Measurements from ENCODE around the gene EHMT2. TPM values are rescaled to one million over a fixed set of nuclear protein-coding genes. Genes with fewer than 3 reads are reported as not detected.
"Not testable (repeated sequence)": the region's sequence is repeated elsewhere in the genome, so short reads cannot be mapped to it uniquely, and the experiment has no call there.

Gene EHMT2
- total RNA-seq, 1 donor from 2014 or later = 39.5 TPM

DNA sequence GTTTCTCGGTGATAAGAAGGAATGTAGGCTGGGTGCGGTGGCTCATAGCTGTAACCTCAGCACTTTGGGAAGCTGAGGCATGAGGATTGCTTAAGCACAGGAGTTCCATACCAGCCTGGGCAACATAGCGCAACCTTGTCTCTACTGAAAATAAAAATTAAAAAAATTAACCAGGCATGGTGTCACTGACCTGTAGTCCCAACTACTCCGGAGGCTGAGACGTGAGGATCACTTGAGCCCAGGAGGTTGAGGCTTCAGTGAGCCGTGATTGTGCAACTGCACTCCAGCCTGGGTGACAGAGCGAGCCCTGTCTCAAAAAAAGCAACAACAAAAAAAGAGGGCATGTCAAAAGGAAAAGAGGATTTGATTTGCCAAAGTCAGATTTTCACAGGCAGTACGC is 38.8 kb downstream of the EHMT2 start:
- H3K9me3 ChIP-seq = no peaks in the 10 kb centered on the region
- intact Hi-C loops (cut with DNase I) = no loop called here
- TF ChIP-seq, protein P1, sequence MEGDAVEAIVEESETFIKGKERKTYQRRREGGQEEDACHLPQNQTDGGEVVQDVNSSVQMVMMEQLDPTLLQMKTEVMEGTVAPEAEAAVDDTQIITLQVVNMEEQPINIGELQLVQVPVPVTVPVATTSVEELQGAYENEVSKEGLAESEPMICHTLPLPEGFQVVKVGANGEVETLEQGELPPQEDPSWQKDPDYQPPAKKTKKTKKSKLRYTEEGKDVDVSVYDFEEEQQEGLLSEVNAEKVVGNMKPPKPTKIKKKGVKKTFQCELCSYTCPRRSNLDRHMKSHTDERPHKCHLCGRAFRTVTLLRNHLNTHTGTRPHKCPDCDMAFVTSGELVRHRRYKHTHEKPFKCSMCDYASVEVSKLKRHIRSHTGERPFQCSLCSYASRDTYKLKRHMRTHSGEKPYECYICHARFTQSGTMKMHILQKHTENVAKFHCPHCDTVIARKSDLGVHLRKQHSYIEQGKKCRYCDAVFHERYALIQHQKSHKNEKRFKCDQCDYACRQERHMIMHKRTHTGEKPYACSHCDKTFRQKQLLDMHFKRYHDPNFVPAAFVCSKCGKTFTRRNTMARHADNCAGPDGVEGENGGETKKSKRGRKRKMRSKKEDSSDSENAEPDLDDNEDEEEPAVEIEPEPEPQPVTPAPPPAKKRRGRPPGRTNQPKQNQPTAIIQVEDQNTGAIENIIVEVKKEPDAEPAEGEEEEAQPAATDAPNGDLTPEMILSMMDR (IDR thresholded peaks at IDR 0.05) = no peak
- H3K4me1 ChIP-seq = peaks cover 0 to 13% of the 10 kb centered on the region in 2 donors
- DNase-seq (ENCODE audit: low spot score in 2 of 2) = no peak
- H3K36me3 ChIP-seq = peaks cover 14 to 37% of the 10 kb centered on the region in 2 donors
- H3K27me3 ChIP-seq = no peaks in the 10 kb centered on the region
- no peak overlapping the region for H3K27ac ChIP-seq
- H3K4me3 ChIP-seq = no peak overlapping the region

DNA sequence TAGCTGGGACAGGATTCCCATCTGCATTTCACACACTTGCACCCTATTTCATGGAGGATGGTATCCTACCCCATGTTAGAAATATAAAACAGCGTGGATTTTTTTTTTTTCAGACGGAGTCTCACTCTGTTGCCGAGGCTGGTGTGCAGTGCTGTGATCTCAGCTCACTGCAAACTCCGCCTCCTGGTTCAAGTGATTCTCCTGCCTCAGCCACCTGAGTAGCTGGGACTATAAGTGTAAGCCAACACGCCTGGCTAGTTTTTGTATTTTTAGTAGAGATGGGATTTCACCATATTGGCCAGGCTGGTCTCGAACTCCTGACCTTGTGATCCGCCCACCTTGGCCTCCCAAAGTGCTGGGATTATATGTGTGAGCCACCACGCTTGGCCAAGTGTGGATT is 39.7 kb downstream of the EHMT2 start:
- peaks cover 14 to 37% of the 10 kb centered on the region in 2 donors for H3K36me3 ChIP-seq
- H3K4me3 ChIP-seq; H3K4me1 ChIP-seq; H3K9me3 ChIP-seq; intact Hi-C loops (cut with DNase I); H3K27ac ChIP-seq; DNase-seq (ENCODE audit: low spot score in 2 of 2); H3K27me3 ChIP-seq: not testable (repeated sequence)

DNA sequence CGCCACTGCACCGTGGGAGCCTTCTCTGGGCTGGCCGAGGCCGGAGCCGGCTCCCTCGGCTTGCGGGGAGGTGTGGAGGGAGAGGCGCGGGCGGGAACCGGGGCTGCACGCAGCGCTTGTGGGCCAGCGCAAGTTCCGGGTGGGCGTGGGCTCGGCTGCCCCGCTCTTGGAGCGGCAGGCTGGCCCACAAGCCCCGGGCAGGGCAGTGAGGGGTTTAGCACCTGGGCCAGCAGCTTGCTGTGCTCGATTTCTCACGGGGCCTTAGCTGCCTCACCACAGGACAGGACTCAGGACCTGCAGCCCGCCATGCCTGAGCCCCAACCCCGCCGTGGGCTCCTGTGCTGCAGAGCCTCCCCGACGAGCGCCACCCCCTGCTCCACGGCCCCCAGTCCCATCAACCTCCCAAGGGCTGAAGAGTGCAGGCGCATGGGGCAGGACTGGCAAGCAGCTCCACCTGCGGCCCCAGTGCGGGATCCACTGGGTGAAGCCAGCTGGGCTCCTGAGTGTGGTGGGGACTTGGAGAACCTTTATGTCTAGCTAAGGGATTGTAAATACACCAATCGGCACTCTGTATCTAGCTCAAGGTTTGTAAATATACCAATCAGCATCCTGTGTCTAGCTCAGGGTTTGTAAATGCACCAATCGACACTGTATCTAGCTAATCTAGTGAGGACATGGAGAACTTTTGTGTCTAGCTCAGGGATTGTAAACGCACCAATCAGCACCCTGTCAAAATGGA is 45.3 kb downstream of the EHMT2 start:
- H3K27ac ChIP-seq; DNase-seq (ENCODE audit: low spot score in 2 of 2); intact Hi-C loops (cut with DNase I); H3K4me3 ChIP-seq; H3K36me3 ChIP-seq; H3K27me3 ChIP-seq; H3K9me3 ChIP-seq; H3K4me1 ChIP-seq: not testable (repeated sequence)

DNA sequence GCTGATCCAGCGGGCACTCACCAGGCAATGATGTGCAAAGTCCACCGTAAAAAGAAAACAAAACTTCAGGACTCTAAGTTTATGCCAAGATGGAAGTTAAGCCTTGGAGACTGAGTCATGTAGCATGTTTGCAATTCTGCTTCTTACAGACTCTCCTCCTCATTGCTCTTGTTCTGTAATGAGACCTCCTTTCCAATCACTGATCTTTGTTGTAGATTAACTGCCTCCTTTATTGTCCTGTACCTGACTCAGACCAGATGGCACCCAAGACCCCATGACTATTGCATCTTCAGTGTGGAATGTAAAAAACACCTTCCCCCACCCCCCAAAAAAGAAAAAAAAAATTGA is 46.0 kb downstream of the EHMT2 start:
- no peaks in the 10 kb centered on the region for H3K4me1 ChIP-seq
- H3K27ac ChIP-seq = no peak overlapping the region
- no peaks in the 10 kb centered on the region for H3K9me3 ChIP-seq
- H3K36me3 ChIP-seq = no peaks in the 10 kb centered on the region
- H3K27me3 ChIP-seq = no peaks in the 10 kb centered on the region
- no peak for DNase-seq (ENCODE audit: low spot score in 2 of 2)
- TF ChIP-seq, protein P1 (IDR thresholded peaks at IDR 0.05) = no peak
- H3K4me3 ChIP-seq = no peak overlapping the region
- intact Hi-C loops (cut with DNase I) = no loop called here

DNA sequence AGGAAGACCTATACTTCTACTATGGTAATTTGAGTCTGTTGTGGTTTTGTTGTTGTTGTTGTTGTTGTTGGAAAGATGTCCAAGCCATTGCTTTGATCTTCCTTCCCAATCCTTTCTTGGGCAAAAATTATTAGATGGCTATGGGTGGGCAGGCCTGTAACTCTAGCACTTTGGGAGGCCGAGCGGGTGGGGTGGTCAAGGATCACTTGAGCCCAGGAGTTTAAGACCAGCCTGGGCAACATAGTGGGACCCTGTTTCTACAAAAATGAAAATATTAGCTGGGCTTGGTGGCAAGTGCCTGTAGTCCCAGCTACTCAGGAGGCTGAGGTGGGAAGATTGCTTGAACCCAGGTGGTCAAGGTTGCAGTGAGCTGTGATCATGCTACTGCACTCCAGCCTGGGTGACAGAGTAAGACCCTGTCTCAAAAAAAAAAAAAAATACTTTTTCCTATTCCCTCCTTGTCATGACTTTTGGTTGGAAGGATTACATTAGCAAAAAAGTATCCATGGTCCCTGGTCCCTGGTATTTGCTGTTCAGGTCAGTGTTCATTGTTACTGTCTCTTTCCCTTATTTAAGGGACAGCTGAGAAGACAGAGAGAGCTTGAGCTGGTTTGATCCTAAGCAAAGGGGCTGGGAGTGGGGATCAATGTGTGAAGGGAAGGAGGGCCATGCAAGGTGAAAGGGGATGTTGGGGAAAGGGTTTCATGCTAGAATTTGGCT is 46.6 kb downstream of the EHMT2 start:
- TF ChIP-seq, protein P1 (IDR thresholded peaks at IDR 0.05) = no peak
- no peaks in the 10 kb centered on the region for H3K36me3 ChIP-seq
- intact Hi-C loops (cut with DNase I) = no loop called here
- DNase-seq (ENCODE audit: low spot score in 2 of 2) = no peak
- H3K9me3 ChIP-seq = no peaks in the 10 kb centered on the region
- H3K4me3 ChIP-seq = no peak overlapping the region
- H3K27me3 ChIP-seq = no peaks in the 10 kb centered on the region
- no peaks in the 10 kb centered on the region for H3K4me1 ChIP-seq
- no peak overlapping the region for H3K27ac ChIP-seq

DNA sequence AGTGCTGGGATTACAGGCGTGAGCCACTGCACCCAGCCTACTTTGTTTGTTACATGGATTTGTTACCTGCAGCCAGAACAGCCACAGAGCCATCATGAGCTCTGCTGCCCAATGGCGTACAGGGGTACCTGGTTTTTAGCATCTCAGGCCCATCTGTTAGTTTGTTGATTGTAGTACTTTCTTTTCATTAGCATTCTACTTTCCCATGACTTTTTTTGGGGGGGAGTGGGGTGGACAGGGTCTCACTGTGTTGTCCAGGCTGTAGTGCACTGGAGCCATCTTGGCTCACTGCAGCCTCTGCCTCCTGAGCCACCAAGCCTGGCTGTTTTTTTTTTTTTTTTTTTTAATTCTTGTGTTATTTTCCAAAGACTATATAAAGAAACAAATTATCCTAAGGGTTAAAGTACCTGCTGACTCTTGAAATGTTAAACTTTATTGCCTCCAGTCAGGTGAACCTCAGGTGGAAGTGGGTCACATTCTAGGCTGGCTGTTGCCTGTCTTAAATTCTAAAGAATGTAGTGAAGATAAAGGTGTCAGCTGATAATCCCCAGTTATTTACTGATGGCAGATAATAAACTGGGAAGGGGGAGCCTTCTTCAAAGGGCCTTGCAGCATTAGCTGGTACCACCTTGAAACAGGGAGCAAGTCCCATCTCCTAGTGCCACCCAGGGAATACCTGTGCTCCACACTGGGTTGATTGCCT is 50.1 kb downstream of the EHMT2 start:
- DNase-seq (ENCODE audit: low spot score in 2 of 2) = no peak
- intact Hi-C loops (cut with DNase I) = no loop called here

More for the DNA sequence above, 50.1 kb downstream of the EHMT2 start:
- Histone ChIP-seq H3K27me3 (no peaks in the 10 kb centered on the region), H3K36me3 (no peaks in the 10 kb centered on the region), H3K4me3 (no peak overlapping the region), H3K9me3 (no peaks in the 10 kb centered on the region), H3K27ac (no peak overlapping the region), H3K4me1 (no peaks in the 10 kb centered on the region)
- TF ChIP-seq, protein P1 (IDR thresholded peaks at IDR 0.05) = no peak

All from ascending aorta (tissue), 2 donors.